ENCODE data around the gene TMEM156.
"Not testable (repeated sequence)": the region's sequence is repeated elsewhere in the genome, so short reads cannot be mapped to it uniquely, and the experiment has no call there.

GRCh38 chr4:39031590-39032020 lies 604 bp downstream of the TMEM156 start:
- not testable (repeated sequence) for TF ChIP-seq CTCF, POLR2A (IDR thresholded peaks at IDR 0.05)

Data from right lobe of liver (tissue), 4 donors.